LNCAP (cell line): ENCODE measurements around the gene MTSS2.

Experiments used
- TF ChIP-seq, protein P1 (sequence below): fragments of 450-650 bp; IDR thresholded peaks from 2 replicates; pipeline ENCODE4 v1.5.1; 2017; ENCODE audit warnings: mild to moderate bottlenecking

Gene MTSS2

DNA sequence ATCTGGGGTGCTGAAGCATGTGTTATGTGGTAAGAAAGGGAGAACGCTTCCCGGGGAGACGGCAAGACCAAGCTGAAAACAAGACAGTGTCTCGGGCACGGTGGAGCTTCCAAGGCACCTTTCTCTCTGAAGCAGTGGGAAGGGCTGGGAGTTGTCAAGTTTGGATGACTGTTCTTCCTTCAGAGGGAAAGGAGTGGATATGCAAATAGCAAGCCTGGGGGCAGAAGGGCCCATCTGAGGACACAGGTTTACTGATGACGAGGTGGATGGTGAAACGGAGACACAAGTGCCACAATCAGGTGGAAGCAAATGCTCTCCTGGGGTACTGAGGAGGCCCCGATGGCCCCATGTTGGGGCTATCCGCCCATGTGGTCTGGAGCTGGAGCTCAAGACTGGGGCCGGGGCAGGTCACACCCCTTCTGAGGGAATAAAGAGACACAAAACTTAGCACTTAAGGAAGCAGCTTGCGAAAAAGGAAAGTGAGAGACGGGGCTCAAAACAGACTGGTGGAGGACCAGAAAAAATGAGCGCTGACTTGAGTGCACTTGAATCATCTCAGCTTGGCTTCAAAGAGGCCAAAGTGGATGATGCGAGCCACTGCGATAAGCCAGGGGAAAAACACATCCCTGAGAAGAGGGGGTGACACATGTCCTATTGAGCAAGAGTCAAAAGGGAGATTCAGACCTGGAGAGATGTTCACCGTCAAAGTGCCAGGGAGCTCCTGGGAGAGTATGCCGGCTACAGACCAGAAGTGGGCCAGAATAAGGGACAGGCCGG, 34.8 kb upstream of the MTSS2 start:
- TF ChIP-seq, protein P1, sequence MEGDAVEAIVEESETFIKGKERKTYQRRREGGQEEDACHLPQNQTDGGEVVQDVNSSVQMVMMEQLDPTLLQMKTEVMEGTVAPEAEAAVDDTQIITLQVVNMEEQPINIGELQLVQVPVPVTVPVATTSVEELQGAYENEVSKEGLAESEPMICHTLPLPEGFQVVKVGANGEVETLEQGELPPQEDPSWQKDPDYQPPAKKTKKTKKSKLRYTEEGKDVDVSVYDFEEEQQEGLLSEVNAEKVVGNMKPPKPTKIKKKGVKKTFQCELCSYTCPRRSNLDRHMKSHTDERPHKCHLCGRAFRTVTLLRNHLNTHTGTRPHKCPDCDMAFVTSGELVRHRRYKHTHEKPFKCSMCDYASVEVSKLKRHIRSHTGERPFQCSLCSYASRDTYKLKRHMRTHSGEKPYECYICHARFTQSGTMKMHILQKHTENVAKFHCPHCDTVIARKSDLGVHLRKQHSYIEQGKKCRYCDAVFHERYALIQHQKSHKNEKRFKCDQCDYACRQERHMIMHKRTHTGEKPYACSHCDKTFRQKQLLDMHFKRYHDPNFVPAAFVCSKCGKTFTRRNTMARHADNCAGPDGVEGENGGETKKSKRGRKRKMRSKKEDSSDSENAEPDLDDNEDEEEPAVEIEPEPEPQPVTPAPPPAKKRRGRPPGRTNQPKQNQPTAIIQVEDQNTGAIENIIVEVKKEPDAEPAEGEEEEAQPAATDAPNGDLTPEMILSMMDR, result no peak

DNA sequence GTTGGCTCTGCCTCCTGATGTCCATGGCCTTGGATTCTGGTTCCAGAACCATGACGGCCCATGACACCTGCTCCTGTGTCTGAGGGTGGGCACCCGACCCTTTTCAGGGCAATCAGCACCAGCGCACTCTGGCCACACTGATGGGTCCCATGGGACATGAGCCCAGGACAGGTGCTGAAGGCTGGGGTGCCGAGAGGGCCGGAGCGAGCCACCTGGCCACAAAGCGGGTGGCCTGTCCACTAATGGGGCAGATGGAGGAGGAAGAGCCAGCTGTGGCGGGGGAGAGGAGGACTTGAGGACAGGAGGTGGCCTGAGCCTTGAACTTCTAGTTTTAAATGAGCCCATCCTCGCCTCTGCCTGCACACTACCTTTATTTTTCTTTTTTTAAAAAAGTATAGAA, 31.2 kb upstream of the MTSS2 start:
- TF ChIP-seq, protein P1, result no peak

DNA sequence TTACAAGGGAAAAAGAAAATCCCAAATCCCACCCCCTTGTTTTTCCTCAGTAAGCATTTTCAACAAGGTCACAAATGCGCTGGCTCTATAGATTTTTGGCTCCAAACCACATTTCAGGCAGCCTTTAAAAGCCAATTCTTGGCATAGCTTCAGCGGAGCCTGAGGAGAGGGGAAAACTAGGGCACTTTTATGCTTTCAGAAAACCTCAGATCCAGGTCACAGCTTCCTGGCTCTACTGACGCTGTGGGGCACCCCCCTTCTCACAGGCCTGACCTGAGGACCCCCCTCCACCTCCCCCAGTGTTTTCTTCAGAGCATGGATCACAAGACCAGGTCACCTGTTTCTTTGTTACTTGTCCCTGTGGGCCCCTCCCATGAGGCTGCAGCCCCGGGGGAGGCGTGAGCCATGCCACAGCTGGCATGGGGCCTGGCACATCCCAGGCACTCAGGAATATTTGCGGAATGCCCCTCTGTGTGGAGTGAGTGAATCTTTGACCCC, 30.1 kb upstream of the MTSS2 start:
- TF ChIP-seq, protein P1, result no peak

DNA sequence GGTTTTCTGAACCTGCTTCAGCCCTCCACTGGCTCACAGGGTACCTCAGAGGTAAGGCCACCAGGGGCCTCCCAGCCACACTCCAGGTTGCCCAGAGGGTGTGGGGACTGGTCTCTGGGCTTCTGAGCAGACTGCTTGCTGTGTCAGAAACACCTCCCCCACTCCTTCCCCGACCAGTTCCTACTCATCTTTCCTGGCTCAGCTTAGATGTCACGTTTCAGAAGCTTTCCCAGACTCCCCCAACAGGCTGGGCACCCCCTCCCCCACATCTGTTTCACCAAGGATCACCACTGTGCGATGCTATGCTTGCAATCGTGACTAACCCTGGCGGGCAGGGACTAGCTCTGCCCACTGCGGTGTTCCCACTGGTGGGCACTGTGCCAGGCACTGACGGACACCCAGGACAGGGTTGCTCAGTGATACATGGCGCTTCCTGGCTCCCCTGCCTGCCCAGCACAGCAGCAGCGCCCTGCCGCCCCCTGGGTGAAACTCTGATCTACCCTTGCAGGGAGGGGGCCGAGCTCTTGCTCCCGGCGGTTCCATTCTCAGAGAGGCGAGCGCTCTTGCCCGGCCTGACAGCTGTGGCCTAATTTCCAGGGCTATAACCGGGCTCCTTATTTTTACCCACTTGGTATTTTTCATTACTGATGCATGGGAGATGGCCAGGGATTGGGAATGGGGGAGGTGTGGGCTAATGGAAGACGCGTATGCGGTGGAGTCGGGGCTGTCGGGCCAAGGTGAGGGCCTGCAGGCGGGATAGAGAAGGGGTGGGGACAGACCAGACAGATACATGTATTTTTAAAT, 29.4 kb upstream of the MTSS2 start:
- TF ChIP-seq, protein P1, result no peak

DNA sequence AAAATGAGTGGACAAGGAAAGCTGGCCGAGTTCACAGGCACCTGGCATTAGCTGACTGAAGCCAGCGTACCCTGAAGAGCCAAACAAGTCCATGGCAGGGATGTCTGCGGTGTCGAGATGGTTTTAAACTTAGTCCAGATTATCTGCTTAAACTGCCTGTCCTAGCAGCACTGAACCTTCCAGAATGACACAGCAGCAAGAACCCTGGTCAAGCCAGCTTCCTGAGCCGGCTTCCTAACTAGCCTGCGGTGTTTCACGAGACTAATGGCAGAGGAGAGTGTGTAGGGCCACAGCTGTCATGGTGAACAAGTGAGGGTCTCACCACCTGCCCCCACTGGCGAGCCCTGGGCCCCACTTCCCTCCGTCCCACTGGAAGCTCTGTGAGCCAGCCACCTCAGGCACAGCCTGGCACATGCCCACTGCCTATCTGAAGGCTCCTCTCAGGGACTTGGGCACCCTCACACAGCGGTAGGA, 28.8 kb upstream of the MTSS2 start:
- TF ChIP-seq, protein P1, result no peak

DNA sequence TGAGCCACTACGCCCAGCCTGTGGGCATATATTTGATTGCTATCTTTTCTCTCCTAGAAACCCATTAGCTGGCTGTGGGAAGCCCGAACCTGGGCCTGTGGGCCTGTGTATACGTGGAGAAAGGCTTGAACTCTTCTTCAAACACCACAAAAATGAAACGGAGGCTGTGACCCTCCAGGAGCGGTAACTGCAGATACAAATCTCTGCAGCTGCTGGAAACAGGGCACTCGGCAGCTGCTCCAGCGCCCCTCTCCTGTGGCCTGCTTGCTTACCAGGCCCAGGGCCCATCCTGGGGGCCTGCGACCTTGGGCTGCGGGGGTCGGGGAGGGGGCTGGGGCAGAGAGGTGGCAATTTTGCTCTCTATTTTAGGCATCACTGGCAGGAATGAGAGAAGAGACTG, 28.0 kb upstream of the MTSS2 start:
- TF ChIP-seq, protein P1, result no peak

DNA sequence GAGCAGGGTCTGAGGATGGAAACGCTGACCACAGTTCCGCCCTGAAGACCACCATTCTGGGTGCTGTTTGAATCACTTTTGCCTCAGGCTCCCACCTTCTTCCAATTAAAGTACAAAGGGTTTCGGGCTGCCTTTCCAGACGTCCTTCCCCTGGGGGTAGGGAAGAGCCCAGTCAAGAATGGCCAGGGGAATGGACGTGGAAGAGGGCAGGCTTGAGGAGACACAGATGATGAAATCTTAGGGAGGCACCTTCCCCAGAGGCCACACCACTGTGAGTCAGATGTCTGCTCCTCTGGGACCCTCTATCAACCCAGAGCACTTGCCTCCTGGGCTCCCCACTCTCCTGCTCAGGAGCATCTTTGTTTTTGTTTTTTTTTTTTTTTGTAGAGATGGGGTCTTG, 27.5 kb upstream of the MTSS2 start:
- TF ChIP-seq, protein P1, result no peak
